Muscle of back (tissue), 11 donors: ENCODE measurements around the gene C1QTNF12. TPM values are rescaled to one million over a fixed set of nuclear protein-coding genes. Genes with fewer than 3 reads are reported as not detected.
"Not testable (repeated sequence)": the region's sequence is repeated elsewhere in the genome, so short reads cannot be mapped to it uniquely, and the experiment has no call there.

Experiments used
- DNase-seq, 3 donors: peaks; one replicate each; pipeline versions ENCODE4 v3.0.0 to v3.0.0-alpha.2; 2013
- polyA plus RNA-seq, 10 donors: library from polyadenylated mRNA; unstranded; fragments of 120-200 nt; gene quantifications; one replicate each; pipeline ENCODE4 v1.2.1, GENCODE V29; 2013; ENCODE audit not compliant: insufficient read length in 10 of 10

Gene C1QTNF12
- polyA plus RNA-seq, 10 donors = 1.0 to 6.7 (median 2.7) TPM

- no peak for DNase-seq
Observed at GRCh38 chr1:1199961-1200875, 46.3 kb downstream of the C1QTNF12 start.

- no peak for DNase-seq
Observed at GRCh38 chr1:1199141-1199960, 47.2 kb downstream of the C1QTNF12 start.

- DNase-seq = no peak
Observed at GRCh38 chr1:1198423-1199140, 47.9 kb downstream of the C1QTNF12 start.

- DNase-seq = no peak
Observed at GRCh38 chr1:1197551-1198422, 48.7 kb downstream of the C1QTNF12 start.

GRCh38 chr1:1197188-1197500, 49.4 kb downstream of the C1QTNF12 start:
- no peak for DNase-seq

- DNase-seq = no peak
Observed at GRCh38 chr1:1196431-1197187, 49.9 kb downstream of the C1QTNF12 start.

- DNase-seq = not testable (repeated sequence)
Observed at GRCh38 chr1:1195726-1196125, 50.8 kb downstream of the C1QTNF12 start.

GRCh38 chr1:1194723-1195122, 51.8 kb downstream of the C1QTNF12 start:
- DNase-seq = no peak

Other genes with a start within 250 kb of the C1QTNF12 start
- 10 to 100 TPM in 9 of 10 donors, 1 to 10 TPM in 1; 7.4 to 18.4 (median 12.8) TPM for gene HES4, start 246.6 kb downstream of the C1QTNF12 start, polyA plus RNA-seq
- 10 to 100 TPM in 1 of 10 donors, 1 to 10 TPM in 9; 5.5 to 11.3 (median 7.9) TPM for gene ISG15, start 233.2 kb downstream of the C1QTNF12 start, polyA plus RNA-seq
- 10 to 100 TPM; 28.4 to 83.9 (median 44.4) TPM for gene AGRN, start 226.6 kb downstream of the C1QTNF12 start, polyA plus RNA-seq
- under 1 TPM in 5 of 10 donors, not detected in 5; 0.08 to 0.16 (median 0.11) TPM for gene RNF223, start 172.4 kb downstream of the C1QTNF12 start, polyA plus RNA-seq
- 1 to 10 TPM; 3.8 to 7.1 (median 4.6) TPM for gene C1orf159, start 130.6 kb downstream of the C1QTNF12 start, polyA plus RNA-seq
- gene TTLL10, start 72.8 kb downstream of the C1QTNF12 start, polyA plus RNA-seq = under 1 TPM in 7 of 10 donors, not detected in 3; 0.13 to 0.50 (median 0.27) TPM
- gene TNFRSF18, start 40.1 kb downstream of the C1QTNF12 start, polyA plus RNA-seq = 1 to 10 TPM; 1.9 to 4.6 (median 2.9) TPM
- gene TNFRSF4, start 32.6 kb downstream of the C1QTNF12 start, polyA plus RNA-seq = 1 to 10 TPM; 1.0 to 3.7 (median 2.0) TPM
- 100 to 1,000 TPM in 2 of 10 donors, 10 to 100 TPM in 8; 73.5 to 121 (median 88.5) TPM for gene SDF4, start 14.7 kb downstream of the C1QTNF12 start, polyA plus RNA-seq
- gene B3GALT6, start 14.5 kb downstream of the C1QTNF12 start, polyA plus RNA-seq = 10 to 100 TPM; 12.1 to 21.2 (median 15.6) TPM
- 10 to 100 TPM; 34.4 to 46.8 (median 38.4) TPM for gene UBE2J2, start 27.1 kb upstream of the C1QTNF12 start, polyA plus RNA-seq
- gene SCNN1D, start 33.7 kb upstream of the C1QTNF12 start, polyA plus RNA-seq = 1 to 10 TPM; 2.7 to 8.5 (median 4.2) TPM
- 10 to 100 TPM; 23.6 to 57.8 (median 40.0) TPM for gene ACAP3, start 61.2 kb upstream of the C1QTNF12 start, polyA plus RNA-seq
- 1 to 10 TPM; 4.1 to 9.3 (median 6.4) TPM for gene PUSL1, start 61.9 kb upstream of the C1QTNF12 start, polyA plus RNA-seq
- 100 to 1,000 TPM in 1 of 10 donors, 10 to 100 TPM in 9; 60.2 to 107 (median 73.9) TPM for gene INTS11, start 77.9 kb upstream of the C1QTNF12 start, polyA plus RNA-seq
- gene CPTP, start 78.1 kb upstream of the C1QTNF12 start, polyA plus RNA-seq = 10 to 100 TPM; 10.6 to 17.2 (median 14.0) TPM
- 1 to 10 TPM; 1.4 to 3.2 (median 1.9) TPM for gene TAS1R3, start 84.6 kb upstream of the C1QTNF12 start, polyA plus RNA-seq
- gene DVL1, start 102.7 kb upstream of the C1QTNF12 start, polyA plus RNA-seq = 10 to 100 TPM; 26.6 to 50.4 (median 34.9) TPM
- gene MXRA8, start 111.8 kb upstream of the C1QTNF12 start, polyA plus RNA-seq = 100 to 1,000 TPM in 2 of 10 donors, 10 to 100 TPM in 8; 52.6 to 111 (median 69.8) TPM
- 10 to 100 TPM; 44.1 to 80.7 (median 57.9) TPM for gene AURKAIP1, start 128.5 kb upstream of the C1QTNF12 start, polyA plus RNA-seq
- 100 to 1,000 TPM in 9 of 10 donors, 10 to 100 TPM in 1; 99.5 to 280 (median 146) TPM for gene CCNL2, start 152.6 kb upstream of the C1QTNF12 start, polyA plus RNA-seq
- 100 to 1,000 TPM in 7 of 10 donors, 10 to 100 TPM in 3; 93.2 to 116 (median 110) TPM for gene MRPL20, start 160.6 kb upstream of the C1QTNF12 start, polyA plus RNA-seq
- 10 to 100 TPM; 10.3 to 15.7 (median 14.3) TPM for gene ANKRD65, start 174.6 kb upstream of the C1QTNF12 start, polyA plus RNA-seq
- gene VWA1, start 189.0 kb upstream of the C1QTNF12 start, polyA plus RNA-seq = 10 to 100 TPM; 39.3 to 78.6 (median 50.7) TPM
- 1 to 10 TPM in 1 of 10 donors, under 1 TPM in 9; 0.25 to 1.5 (median 0.61) TPM for gene ATAD3C, start 203.0 kb upstream of the C1QTNF12 start, polyA plus RNA-seq
- gene ATAD3B, start 225.0 kb upstream of the C1QTNF12 start, polyA plus RNA-seq = 10 to 100 TPM in 8 of 10 donors, 1 to 10 TPM in 2; 8.5 to 14.5 (median 12.0) TPM